NCI-H1417 (cell line): ENCODE results near the gene MUC20.
"Not testable (repeated sequence)": the region's sequence is repeated elsewhere in the genome, so short reads cannot be mapped to it uniquely, and the experiment has no call there.

Experiments used
- DNase-seq, 3 experiments: peaks; one replicate each; lab custom pipeline; 2025; lab: John Stamatoyannopoulos, UW

MUC20 gene

GRCh38 chr3:195770841-195771645 lies 50.3 kb downstream of the MUC20 start:
- DNase-seq = not testable (repeated sequence)

- DNase-seq = no peak
Measured at GRCh38 chr3:195771646-195772300, 51.0 kb downstream of the MUC20 start.

- no peak for DNase-seq
Measured at GRCh38 chr3:195773956-195774537, 53.3 kb downstream of the MUC20 start.

DNA sequence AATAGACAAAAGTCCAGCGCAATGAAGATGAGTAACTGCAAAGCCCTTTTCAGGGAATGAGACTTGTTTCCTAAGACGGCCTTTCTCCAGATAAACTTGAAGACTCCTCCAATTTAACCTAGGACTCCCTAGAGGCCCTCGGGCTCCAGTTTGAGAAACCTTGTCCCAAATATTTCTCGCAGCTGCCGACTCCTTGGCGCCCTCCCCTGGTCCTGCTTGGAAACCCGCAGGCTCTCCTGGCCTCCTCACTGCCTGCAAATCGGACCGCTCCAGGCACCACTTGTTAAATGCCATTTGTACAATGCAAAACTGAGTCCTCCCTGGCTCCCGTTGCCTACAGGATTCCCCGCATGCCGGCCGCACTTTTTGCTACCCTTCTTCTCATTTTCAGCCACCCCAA lies 54.1 kb downstream of the MUC20 start:
- peak in 1 of 3 experiments; percentile 13 for DNase-seq

DNA sequence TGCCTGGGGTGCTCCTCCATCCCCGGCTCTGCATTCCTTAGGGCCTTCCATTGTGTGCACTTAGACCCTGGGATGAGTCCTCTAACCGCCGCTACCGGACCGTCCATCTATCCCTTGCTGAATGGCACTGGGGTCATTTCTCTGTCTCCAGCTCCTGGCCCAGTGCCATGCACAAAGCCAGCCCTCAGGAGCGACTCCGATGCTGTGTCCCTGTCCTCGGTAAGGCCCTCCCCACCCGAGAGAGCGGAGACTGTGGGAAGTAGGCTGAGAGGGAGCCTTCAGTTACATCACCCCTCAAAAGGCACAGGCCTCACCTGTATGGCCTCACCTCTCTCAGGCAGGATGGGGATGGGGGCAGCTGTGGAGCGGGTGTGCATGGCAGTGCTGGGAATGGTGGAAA lies 57.2 kb downstream of the MUC20 start:
- no peak for DNase-seq

DNA sequence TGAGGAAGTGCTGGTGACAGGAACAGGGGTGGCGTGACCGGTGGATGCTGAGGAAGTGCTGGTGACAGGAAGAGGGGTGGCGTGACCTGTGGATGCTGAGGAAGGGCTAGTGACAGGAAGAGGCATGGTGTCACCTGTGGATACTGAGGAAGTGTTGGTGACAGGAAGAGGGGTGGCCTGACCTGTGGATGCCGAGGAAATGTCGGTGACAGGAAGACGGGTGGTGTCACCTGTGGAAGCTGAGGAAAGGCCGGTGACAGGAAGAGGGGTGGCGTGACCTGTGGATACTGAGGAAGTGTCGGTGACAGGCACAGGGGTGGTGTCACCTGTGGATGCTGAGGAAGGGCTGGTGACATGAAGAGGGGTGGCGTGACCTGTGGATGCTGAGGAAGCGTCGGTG lies 60.5 kb downstream of the MUC20 start:
- DNase-seq = not testable (repeated sequence)
